Heart left ventricle (tissue), 16 donors: Measurements from ENCODE around the gene KDF1. TPM values are rescaled to one million over a fixed set of nuclear protein-coding genes. Genes with fewer than 3 reads are reported as not detected.

ENCODE experiments used
- ATAC-seq, 4 donors: fragments of 200-7000 bp; cut with Tn5 transposase; one replicate each; pipeline ENCODE4 v1.9.1; 2020 to 2022; ENCODE audit warnings: moderate library complexity in 4 of 4, mild to moderate bottlenecking in 3 of 4, moderate number of reproducible peaks in 1 of 4
- DNase-seq, 5 donors: peaks; one replicate each; pipeline ENCODE4 v3.0.0-alpha.2; 2020
- H3K27ac ChIP-seq, 12 donors: fragments of 200-600 bp; sonication (generic) in 4 of 12; one replicate each; pipeline versions ENCODE4 v1.5.0 to v1.8.0; 2016 to 2022; ENCODE audit warnings: mild to moderate bottlenecking in 2 of 12
- H3K27me3 ChIP-seq, 9 donors: fragments of 200-600 bp; sonication (generic) in 2 of 9; one replicate each; pipeline versions ENCODE4 v1.5.1 to v1.8.0; 2016 to 2022; ENCODE audit warnings: mild to moderate bottlenecking in 3 of 9
- H3K36me3 ChIP-seq, 9 donors: fragments of 200-600 bp; sonication (generic) in 2 of 9; one replicate each; pipeline versions ENCODE4 v1.5.0 to v1.8.0; 2018 to 2022; ENCODE audit warnings: mild to moderate bottlenecking in 2 of 9
- H3K4me1 ChIP-seq, 12 donors: fragments of 200-600 bp; sonication (generic) in 4 of 12; one replicate each; pipeline versions ENCODE4 v1.5.0 to v1.8.0; 2016 to 2022; ENCODE audit warnings: mild to moderate bottlenecking in 3 of 12
- H3K4me3 ChIP-seq, 12 donors: fragments of 200-600 bp; sonication (generic) in 4 of 12; one replicate each; pipeline versions ENCODE4 v1.5.0 to v1.8.0; 2017 to 2022; ENCODE audit warnings: mild to moderate bottlenecking in 9 of 12, moderate library complexity in 4 of 12
- H3K9me3 ChIP-seq, 12 donors: fragments of 200-600 bp; sonication (generic) in 4 of 12; one replicate each; pipeline versions ENCODE4 v1.5.0 to v1.8.0; 2016 to 2022; ENCODE audit warnings: mild to moderate bottlenecking in 1 of 12
- POLR2A ChIP-seq, 2 donors: fragments of 450-650 bp; IDR thresholded peaks; one replicate each; pipeline ENCODE4 v1.6.1; 2017; ENCODE audit warnings: antibody characterized with exemption in 2 of 2, mild to moderate bottlenecking in 2 of 2, moderate library complexity in 2 of 2
- WGBS, 4 donors: extraction: QIAGEN DNeasy Blood & Tissue Kit in 2 of 4; methylation state at CpG; one replicate each; pipeline versions ENCODE4 v1.1.5 to v1.1.7; 2013 to 2018; 5-methylcytosine and 5-hydroxymethylcytosine counted together
- intact Hi-C, 10 donors: fragments of 100-400 bp; cut with DNase I; formaldehyde crosslinking; loops; one replicate each; pipeline versions ENCODE4 v1.11.1 to v1.14.2; 2022
- polyA plus RNA-seq, 2 donors: library from polyadenylated mRNA; stranded (reverse); fragments of 200-250 nt; gene quantifications; one replicate each; pipeline ENCODE4 v1.2.3, GENCODE V29; 2013
- total RNA-seq, 9 donors: library from RNA; depleted of rRNA in 2 of 9; stranded (reverse); fragments of >200 nt in 2 of 9; fragmentation: NEBNext Ultra II Directional in 3 of 9; extraction: Animal tissue kit (Norgen Biotek cat#: 25700) in 3 of 9; gene quantifications; one replicate each; pipeline versions ENCODE4 v1.1.0 to v1.2.4, GENCODE V29; 2016 to 2023
- TF ChIP-seq, protein P1 (sequence below), 12 donors: fragments of 200-600 bp; sonication (generic) in 4 of 12; IDR thresholded peaks; one replicate each; pipeline versions ENCODE4 v1.5.0 to v1.8.0; 2018 to 2022; ENCODE audit warnings: antibody characterized with exemption in 12 of 12, mild to moderate bottlenecking in 5 of 12
- donor health status: ischemic (EF 13 %, LVEDD 7.1; RV severe dilation, severe dysfunction).
- donor health status: healthy with polysubstance abuse.
- donor health status: DM: no; HTN: yes; CAD: no.
- donor health status: DM: no; HTN: no; CAD: no.
- donor health status: ischemic (EF 25% LVEDD 6.9; RV normal size, moderate dysfunction).
- donor health status: ischemic (EF 25% LVEDD 5.7; RV mildly dilated, moderate dysfunction).
- donor health status: healthy.
- donor health status: DM: yes; HTN: yes; CAD: no.
- donor health status: ischemic (EF 35%, LVEDD 5.7; RV mildly dilated, moderate dysfunction).
- donor health status: nonischemic (EF 11% LVEDD 7.7; RV severe dilation, severe dysfunction).
- donor health status: DM: yes; HTN: yes; CAD: no.
- donor health status: PGD.
- donor health status: ischemic (EF 29% LVEDD 5.4; RV normal size, mild dysfunction).
- donor health status: nonischemic (EF 23%, LVEDD 6.1; RV moderate dilation, normal function).

KDF1 gene
- total and polyA plus RNA-seq, 11 donors, result 0.03 to 0.45 (median 0.12) TPM; not detected in 8

DNA sequence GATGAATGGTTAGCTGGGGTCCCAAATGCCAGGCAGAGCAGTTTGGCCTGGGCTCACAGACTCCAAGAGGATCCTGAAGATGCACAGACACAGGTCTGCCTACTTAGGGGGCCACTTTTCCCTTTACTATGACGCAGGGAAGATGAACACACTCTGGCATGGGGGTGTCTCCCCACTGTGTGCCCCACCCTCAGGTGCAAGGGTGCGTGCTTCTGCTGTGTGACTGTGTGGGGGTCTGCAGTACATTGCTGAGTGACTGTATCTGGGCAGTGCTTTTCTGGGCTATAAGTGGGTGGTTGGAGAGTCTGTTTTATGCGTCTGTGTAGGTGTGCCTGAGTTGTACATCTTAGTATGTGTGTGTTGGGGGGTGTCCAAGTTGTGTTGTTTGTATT, 50.3 kb downstream of the KDF1 start:
- no peaks in the 10 kb centered on the region for H3K9me3 ChIP-seq
- ATAC-seq (no peak), DNase-seq (no peak)
- H3K27me3 ChIP-seq, result no peaks in the 10 kb centered on the region
- intact Hi-C loops, result no loop called here
- 60 to 94% (median 77%) methylated on average over 3 of the region's 3 CpGs for WGBS, 4 donors
- peaks cover 0 to 4% (median 0%) of the 10 kb centered on the region in 9 donors for H3K36me3 ChIP-seq
- H3K4me1 ChIP-seq, result peaks cover 0 to 25% (median 2%) of the 10 kb centered on the region in 12 donors
- no peak overlapping the region for H3K27ac ChIP-seq
- no peak overlapping the region for H3K4me3 ChIP-seq
- TF ChIP-seq, protein P1, sequence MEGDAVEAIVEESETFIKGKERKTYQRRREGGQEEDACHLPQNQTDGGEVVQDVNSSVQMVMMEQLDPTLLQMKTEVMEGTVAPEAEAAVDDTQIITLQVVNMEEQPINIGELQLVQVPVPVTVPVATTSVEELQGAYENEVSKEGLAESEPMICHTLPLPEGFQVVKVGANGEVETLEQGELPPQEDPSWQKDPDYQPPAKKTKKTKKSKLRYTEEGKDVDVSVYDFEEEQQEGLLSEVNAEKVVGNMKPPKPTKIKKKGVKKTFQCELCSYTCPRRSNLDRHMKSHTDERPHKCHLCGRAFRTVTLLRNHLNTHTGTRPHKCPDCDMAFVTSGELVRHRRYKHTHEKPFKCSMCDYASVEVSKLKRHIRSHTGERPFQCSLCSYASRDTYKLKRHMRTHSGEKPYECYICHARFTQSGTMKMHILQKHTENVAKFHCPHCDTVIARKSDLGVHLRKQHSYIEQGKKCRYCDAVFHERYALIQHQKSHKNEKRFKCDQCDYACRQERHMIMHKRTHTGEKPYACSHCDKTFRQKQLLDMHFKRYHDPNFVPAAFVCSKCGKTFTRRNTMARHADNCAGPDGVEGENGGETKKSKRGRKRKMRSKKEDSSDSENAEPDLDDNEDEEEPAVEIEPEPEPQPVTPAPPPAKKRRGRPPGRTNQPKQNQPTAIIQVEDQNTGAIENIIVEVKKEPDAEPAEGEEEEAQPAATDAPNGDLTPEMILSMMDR (IDR thresholded peaks at IDR 0.05), result no peak
- no peak for TF ChIP-seq POLR2A (IDR thresholded peaks at IDR 0.05)

DNA sequence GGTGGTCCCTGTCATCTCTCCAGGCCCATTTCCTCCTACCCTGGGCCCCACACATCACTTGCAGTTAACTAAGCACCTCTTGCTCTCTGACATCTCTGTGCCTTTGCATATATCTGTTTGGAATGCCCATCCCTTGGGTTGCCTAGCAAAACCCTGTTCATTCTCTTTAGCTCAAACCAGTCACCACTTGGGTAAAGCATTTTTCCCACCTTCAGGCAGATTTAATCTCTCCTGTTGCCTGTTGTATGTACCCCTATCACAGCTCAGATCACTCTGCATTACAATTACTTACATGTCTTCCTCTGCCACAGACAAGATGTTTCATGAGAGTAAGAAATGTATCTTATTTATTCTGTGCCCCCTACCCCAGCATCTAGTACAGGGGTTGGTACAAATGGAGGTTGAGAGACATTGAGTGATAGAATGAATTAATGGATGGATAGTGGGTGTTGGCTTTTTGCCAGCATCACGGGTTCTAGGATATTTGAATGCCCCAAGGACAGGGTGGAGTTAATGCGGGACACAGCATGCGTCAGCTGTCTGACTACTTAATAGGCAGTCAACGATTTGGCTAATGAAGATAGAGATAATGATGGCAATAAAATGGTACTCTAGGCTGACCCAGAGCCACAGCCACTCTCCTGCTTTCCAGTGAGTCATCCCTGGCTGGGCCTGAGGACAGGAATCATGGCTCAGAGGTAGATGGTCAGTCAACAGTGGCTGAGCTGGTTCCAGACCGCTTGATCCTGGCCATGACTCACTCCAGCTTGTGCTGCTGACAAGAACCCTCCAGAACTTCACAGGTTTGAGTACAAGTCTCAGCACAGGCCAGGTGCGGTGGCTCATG, 53.0 kb downstream of the KDF1 start:
- intact Hi-C loops, result no loop called here
- TF ChIP-seq, protein P1 (IDR thresholded peaks at IDR 0.05), result no peak
- no peak for TF ChIP-seq POLR2A (IDR thresholded peaks at IDR 0.05)
- Histone ChIP-seq H3K4me3 (no peak overlapping the region), H3K4me1 (peaks cover 0 to 11% (median 0%) of the 10 kb centered on the region in 12 donors), H3K9me3 (no peaks in the 10 kb centered on the region), H3K27ac (no peak overlapping the region), H3K27me3 (no peaks in the 10 kb centered on the region), H3K36me3 (peaks cover 0 to 4% (median 0%) of the 10 kb centered on the region in 9 donors)
- ATAC-seq, result no peak
- 62 to 68% (median 64%) methylated on average over 6 of the region's 6 CpGs for WGBS, 4 donors
- no peak for DNase-seq

DNA sequence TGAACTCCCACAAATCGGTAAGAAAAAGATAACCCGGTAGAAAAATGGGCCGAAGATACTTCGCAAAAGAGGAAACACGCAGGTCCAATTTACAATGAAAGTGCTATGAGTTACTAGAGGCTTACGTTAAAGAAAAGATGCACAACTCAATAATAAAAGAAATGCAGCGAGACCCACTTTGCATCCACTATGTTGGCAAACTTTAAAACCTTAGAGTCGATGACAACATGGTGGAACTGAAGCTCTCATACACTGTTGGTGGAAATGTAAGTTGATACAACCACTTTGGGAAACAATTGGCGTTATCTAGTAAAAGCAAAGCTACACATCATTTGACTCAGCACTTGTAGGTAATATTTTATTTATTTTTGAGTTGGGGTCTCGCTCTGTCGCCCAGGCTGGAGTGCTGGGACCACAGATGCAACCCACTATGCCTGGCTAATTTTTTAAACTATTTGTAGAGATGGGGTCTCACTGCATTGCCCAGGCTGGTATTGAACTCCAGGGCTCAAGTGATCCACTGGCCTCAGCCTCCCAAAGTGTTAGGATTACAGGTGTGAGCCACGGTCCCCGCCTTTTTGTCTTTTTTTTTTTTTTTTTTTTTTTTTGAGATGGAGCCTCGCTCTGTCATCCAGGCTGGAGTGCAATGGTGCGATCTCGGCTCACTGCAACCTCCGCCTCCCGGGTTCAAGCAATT, 59.3 kb downstream of the KDF1 start:
- no peaks in the 10 kb centered on the region for H3K27me3 ChIP-seq
- intact Hi-C loops, result no loop called here
- DNase-seq, result no peak
- 66 to 74% (median 67%) methylated on average over 18 of the region's 18 CpGs for WGBS, 4 donors
- no peaks in the 10 kb centered on the region for H3K9me3 ChIP-seq
- H3K36me3 ChIP-seq, result peaks cover 0 to 29% (median 24%) of the 10 kb centered on the region in 9 donors
- peak overlapping the region; percentile 45 to 91 (median 80) for H3K27ac ChIP-seq
- no peak for ATAC-seq
- H3K4me3 ChIP-seq, result peak overlapping the region; percentile 40 to 98 (median 86)
- H3K4me1 ChIP-seq, result peaks cover 0 to 26% (median 12%) of the 10 kb centered on the region in 12 donors
- TF ChIP-seq POLR2A (IDR thresholded peaks at IDR 0.05), result no peak

DNA sequence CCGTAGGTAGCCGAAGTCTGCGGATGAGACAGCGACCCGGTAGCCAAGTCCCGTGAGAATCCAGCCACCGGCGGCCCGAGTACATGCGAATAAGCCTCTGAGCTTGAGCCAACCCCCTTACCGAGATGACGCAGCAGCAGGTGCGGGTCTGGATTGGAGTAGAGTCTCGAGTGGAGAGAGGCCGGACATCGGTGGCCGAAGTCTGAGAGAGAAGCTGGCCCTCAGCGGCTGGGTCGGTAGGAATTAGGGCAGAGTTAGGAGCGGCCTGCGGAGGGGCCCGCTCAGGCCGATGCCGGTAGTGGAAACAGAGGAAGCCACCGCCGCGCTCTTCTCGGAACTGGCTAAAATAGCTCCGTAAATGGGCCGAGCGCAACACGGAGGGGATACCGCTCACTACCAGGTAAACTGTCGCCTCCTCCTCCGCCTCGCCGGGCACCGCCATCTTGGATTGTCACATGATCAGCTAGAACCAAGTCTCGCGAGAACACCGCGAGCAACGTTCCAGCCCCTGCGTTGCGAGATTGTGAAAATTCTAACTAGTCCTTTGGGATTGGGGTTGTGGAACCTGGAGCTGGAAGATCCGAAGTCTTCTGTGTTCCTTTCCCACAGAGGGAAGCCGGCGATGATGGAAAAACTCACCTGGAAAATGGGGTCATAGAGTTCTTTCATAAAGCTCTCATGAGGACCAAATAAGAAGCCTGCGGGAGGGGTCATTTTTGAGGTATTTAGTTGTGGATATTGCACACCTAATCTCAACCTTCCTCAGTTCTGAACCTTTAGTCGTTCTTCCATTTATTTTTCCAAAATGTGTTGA, 60.1 kb downstream of the KDF1 start, which contains the start of gene GPATCH3:
TSS of gene GPATCH3 (minus strand) at position 467 of the 814 bp plus-strand sequence. CDS start at position 442, 25 bp downstream.
- 0 to 1% (median 1%) methylated on average over 35 to 50 of the region's 50 CpGs for WGBS, 4 donors
- intact Hi-C loops, result no loop called here

More for the DNA sequence above, 60.1 kb downstream of the KDF1 start, which contains the start of gene GPATCH3:
- Histone ChIP-seq H3K27me3 (no peaks in the 10 kb centered on the region), H3K36me3 (peaks cover 0 to 37% (median 32%) of the 10 kb centered on the region in 9 donors), H3K4me3 (peak within 1 kb of the TSS; percentile 40 to 98 (median 86)), H3K27ac (peak within 1 kb of the TSS; percentile 45 to 91 (median 80)), H3K4me1 (peaks cover 0 to 26% (median 12%) of the 10 kb centered on the region in 12 donors), H3K9me3 (no peaks in the 10 kb centered on the region)
- TF ChIP-seq, protein P1 (IDR thresholded peaks at IDR 0.05), result no peak
- peak in 1 of 2 donors; percentile 47 for TF ChIP-seq POLR2A (IDR thresholded peaks at IDR 0.05)
- peak; percentile 76 to 93 (median 92) for ATAC-seq
- DNase-seq, result peak; percentile 91 to 96 (median 94)
